GM19025 (cell line): Measurements from ENCODE around the gene SND1.

ENCODE experiments used
- ATAC-seq: cut with Tn5 transposase; IDR thresholded peaks from one replicate; pipeline ENCODE4 v1.9.1; 2021; ENCODE audit warnings: mild to moderate bottlenecking, low read depth, moderate library complexity; ENCODE audit not compliant: unreplicated experiment

SND1 gene

GRCh38 chr7:127718340-127718679, 66.3 kb downstream of the SND1 start:
- no peak for ATAC-seq

DNA sequence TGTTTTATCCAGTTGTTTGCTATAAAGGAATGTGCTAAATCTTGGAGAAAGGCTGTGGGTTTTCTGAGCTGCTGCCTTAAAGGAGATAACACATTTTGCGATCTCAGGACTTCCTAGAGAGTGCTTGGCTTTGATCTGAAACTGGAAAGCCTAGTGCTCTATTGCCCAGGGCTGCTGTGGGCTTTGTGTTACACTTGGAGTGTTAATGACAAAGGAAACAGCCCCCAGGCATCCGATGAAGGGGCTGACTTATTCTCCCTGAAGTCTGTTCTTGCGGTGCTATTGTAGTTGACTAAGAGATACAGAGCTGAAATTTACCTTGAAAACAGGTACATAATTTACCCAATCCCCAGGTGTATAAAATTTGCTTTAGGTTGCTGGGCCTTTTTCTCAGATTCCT, 74.5 kb downstream of the SND1 start:
- ATAC-seq = no peak

DNA sequence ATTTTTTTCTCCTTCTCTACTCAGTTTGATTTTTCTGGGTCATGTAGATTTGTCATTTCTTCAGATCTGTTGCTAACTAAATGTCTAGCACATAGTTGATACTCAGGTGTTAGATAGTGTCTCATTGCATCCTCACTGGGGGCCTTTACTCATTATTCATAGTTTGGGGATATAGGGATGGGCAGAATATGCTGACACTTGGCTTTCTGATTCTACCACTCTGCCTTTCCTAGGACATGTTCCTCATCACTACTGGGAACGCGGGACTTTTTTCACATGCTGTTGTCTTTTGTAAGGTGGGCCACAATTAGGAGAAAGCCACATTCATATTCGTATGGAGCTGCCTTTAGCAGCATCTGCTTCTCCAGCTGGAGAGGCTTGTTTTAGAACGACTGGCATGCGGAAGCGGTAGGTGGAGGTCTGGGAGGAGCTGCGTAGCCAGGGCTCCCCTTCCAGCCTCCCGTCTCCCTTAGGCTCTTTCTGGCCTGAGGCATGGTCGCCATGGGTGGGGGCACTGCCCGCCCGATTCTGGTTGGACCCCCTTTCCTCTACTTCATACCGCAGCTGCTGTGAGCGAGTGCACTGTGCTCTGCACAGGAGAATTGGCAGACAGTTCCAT, 78.8 kb downstream of the SND1 start:
- ATAC-seq = no peak

DNA sequence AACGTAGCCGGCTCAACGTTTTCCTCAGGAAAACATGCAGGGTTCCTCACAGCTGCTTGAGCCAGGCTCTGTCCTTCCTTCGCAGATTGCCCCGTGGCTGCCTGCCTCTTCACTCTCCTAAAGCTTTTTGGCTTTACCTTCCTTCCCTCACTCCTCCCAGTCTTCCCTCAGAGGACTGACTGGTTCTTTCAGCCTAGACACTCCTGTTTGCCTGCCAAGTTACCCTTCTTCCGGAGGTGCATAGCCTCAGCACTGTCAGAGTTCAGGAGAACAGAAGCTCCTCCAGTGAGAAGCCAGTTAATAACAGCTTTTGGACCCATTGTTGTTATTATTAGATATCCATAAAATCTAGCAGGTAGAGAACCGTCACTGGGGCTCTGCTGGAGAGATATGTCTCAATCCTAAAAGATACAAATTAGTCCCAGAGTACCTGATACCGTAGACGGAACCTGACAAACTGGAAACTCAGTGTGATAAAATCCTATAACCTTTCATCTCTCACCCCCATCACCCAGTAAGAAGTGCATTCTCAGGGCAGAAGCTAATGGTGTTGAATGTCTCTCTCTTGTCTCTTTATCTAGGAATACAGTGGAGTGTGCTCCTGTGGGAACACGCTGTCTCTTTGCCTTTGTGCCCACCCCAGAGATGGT, 79.6 kb downstream of the SND1 start:
- no peak for ATAC-seq

DNA sequence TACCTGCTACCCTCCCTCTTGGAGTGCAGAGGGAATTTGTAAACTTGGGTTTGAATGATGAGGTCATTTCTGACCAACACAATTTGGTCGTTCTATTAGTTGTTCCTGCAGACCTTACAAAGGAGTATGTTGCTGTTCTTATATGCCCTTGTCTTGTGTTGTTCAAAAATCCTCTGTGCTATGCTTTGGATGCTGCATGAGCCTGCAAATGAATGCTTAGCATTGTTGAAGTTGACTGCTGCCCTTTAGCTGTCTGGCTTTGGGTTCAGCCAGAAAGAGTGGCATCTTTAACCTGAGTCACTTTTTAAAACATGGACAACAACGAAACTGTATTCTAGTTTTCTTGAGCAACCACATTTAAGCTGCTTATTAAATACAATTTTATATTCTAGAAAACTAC, 80.3 kb downstream of the SND1 start:
- no peak for ATAC-seq

- no peak for ATAC-seq
These were observed 82.0 kb downstream of the SND1 start for GRCh38 chr7:127733986-127734385.

- ATAC-seq = no peak
These were observed 84.5 kb downstream of the SND1 start for GRCh38 chr7:127736511-127736910.

DNA sequence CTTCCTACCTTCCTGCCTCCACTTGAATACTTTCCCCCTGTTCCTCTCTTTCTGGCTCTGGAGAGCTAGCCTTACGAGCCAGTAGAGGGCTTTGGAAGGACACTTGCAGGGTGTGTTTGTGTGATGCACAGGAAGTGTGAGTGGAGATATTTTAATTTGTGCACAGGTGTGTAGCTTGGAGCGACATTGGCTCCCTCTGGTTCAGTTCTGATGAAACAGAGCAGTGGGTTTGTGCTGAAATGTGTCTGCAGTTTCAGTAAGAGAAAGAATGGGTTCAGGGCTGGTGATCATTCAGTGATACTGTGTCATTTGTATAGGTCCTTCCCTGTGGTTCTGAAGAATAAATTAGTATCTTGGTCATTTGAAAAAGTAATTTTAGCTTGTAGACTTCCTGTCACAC, 86.9 kb downstream of the SND1 start:
- ATAC-seq = no peak

DNA sequence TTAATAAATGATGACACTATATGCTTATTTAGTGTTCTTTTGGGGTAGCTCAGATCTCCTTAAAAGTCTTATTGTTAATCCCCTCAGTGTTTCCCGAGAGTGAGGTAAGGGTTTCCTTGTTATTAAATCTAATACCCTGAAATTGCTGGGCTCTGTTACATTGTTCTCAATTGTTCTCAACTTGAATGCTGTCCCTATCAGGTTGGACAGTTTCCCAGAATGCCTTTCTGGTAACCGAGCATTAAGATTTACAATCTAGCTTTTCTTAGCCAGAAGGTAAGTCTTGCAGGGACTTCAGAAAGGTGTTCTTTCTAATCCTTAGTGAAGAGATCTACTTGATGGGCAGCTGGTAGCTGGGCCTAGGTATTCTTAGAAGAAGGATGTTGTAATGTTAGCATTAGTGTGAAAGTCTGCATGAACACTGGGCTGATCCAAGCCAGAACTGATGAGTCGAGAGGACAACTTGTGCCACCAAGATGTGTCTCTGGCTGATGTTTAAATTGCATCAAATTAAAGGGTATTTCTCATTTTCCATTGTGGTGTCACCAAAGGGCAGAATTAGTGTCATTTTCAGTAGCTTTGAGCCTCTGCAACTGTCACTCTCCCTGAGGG, 89.9 kb downstream of the SND1 start:
- no peak for ATAC-seq

DNA sequence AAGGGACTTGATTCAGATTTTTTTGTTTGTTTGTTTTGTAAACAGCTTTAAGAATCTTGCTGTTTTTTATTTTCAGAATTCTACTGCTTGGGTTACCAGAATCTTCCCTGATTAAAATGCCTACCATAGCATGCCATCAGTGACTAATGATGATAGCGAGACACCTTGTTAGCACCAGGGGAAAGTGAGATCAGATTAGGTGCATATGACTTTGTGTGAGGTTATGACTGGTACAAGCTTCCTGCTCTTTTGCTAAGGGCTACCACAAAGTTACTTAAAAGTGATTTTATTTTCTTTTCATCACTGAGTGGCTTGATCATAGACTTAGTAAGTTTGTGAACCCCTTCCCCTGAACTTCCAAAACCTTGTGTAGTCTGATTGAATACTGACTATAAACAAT, 93.5 kb downstream of the SND1 start:
- ATAC-seq = no peak

DNA sequence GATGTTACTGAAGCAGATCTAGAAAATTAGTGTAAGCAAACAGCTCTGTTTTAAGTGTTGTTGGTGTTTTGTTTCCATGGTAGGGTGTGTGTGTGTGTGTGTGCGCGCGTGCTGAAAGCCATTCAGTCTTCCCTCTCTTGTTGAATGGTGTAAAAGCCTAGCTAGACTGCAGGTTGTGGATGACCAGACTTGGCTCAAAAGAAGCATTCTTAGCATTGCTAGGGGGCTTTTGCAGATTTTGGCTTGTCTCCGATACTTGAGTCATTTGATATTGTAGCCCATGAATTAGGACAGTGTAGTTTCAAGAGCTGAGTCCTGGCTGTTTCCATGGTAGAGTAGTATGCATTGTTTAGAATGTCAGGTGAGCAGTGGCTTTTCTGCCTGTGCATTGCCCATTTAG, 99.1 kb downstream of the SND1 start:
- ATAC-seq = no peak

DNA sequence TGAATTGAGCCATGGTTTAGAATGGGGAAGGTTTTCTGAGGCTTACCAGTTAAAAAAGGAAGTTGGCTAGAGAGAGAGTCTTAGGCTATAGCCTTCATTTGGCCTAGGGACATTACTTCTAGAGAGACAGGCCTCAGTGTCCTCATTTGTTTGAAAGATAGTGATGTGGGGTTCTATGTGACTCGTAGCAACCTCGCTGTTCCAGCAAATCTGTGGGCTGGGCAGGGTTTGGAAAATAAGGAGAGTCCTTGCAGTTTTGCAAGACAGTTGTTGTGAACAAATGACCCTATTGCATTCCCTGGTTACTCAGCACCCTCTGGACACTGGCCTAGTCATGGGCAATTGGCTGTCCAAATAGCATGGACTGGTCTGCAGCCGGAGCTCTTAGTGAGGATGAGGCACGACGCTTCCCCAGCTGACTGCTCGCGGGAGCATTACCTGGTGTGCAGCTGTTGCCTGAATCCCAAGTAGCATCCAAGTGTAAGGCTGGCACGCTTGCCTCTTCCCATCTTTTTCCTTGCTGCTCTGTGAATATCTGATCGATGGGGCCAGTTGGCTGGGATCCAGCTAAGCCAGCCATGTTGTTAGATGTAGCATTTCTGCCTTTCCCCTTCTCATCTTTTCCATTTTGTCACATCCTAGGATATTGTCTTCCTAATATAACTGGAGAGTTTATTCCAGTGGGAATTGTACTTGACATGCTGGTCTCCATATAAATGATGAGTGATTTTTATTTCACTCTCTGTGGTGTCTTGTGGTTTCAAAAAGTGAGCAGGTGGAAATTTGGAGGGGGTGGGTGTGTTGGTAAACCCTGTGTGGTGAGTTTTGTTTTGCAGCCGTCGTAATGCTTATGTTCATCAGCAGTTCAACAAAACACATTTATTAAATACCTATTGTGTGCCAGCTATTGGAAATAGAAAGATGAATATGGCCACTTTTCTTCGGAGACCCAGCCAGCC, 99.8 kb downstream of the SND1 start:
- ATAC-seq = no peak

DNA sequence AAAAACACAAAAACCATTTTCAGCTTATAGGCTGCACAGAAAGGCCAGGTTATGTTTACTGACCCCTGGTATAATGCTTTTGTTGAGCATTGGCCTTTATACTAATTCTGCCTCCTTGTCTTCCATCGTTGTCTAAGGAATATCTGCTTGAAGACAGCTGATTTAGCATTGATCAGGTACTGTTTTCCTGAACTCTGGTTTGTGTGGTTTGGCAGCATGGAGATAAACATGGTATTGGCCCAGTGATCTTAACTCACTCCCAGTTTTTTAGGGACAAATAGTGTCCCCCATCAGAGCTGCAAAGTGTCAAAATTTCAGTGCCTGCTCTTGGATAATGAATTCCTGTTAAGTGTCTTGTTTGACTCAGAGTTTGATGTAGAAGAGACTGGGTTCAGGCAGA, 100.8 kb downstream of the SND1 start:
- no peak for ATAC-seq

DNA sequence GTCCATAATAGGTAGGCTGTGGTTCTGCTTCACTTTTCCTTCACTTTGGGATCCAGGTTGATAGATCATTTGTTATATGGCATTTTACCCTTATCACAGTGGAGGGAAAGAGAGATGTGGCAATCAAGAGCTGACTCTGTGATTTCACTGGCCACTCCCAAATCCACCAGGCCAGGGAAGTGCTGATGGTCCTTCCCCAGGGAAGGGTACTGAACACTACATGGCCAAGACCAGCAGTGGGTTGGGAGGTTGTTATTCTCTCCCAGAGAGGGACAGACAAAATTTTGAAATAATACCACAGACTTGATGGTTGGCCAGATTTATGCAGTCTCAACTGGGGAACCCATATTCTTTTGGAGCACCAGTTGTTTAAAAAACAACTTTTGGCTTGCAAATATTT, 102.5 kb downstream of the SND1 start:
- no peak for ATAC-seq

DNA sequence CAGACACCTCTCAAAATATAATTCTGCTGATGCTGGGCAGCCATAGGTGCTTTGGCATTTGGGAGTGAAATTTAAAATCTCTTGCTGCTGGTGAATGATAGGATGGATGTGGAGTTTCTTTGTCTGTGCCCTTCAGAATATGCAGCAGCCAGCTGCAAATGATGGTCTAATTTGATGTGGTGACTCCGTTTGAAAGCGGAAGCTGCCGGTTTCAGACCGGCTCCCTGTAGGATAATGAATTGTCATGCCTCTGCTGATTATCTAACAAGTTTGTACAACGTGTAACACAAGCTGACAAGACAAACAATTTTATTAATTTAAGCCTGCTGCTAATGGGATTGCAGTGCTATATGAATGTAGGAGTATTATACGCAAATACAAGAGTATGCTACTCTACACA, 103.5 kb downstream of the SND1 start:
- no peak for ATAC-seq

DNA sequence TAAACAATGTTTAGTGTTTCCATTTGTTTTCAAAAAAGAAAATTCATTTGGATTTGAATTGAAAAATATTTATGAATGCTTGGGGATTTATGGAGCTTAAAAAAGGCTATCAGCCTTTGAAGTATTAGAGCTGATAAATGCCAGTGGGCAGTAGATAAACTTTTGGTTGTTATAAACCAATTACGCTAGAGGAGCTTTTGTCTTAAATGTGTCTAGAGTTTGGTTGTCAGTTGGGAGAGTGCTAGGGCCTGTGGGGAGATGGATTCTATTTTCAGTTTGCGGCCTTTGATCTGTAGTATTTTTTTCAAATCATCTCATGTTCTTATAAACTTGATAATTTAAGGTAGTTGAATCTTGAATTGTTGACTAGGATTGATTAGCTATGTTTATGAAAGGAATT, 104.0 kb downstream of the SND1 start:
- no peak for ATAC-seq

DNA sequence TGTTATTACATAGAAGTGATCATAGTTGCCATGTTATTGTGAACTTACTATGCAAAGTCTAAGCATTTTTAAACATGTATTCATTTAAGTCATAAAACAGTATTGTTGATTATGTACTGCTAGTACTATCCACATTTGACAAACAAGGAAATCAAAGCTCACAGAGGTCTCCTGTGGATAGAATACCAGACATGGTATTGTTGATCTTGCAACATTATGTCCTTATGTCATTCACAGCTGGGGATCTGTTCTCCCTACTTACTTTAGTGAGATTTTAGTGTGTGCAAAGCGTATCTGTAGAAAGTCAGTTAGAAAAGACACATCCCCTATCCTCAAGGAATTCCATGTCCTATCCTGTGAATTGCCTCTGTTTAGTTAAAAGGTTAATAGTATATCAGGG, 106.1 kb downstream of the SND1 start:
- ATAC-seq = no peak

- no peak for ATAC-seq
These were observed 106.9 kb downstream of the SND1 start for GRCh38 chr7:127758845-127759244.

DNA sequence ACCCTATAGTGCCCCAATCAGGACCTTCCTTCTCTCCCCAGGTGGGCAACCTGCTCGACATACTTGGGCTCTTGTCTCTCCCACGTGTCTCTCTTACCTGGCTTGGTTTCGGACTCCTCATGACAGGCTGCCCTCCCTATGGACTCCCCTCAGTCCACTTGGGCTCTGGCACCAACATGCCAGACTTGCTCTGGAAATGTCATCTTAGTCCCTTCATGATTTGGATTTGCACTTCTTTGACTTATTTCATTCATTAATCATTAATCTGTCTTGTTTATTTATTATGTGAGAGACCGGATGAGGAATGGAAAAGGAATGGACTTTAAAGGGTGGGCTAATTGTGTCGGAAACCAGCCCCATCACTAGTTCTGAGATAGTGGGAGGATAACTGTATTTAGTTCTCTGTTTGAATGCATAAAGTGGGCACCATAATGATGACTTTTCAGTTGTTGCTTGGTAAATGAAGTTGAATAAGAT, 108.0 kb downstream of the SND1 start:
- no peak for ATAC-seq

DNA sequence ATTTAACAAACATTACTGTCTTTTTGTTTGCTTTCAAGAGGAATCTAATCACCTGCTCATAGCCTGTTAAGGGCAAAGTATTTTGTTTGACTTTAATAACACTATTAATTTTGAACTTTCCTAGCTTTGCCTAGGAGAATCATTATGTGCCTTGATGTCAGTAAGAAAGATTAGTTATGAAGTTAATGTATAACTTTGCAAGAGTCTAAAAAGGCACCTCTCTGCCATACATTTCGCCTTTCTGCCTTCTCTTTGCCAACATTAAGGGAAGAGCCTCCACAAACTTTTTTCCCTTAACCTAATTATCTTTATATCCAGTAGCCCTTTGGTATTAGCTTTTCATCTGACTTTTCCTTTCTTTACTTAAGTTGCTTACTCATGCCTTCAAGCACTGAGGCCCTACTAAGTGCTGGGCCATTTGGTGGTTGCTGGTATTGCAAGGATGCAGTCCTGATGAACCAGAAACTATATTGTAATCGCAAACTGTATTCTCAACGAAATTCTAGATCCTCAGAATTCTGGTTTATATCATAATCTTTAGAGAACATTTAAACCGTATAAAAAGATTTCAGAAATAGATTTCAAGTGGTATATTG, 108.5 kb downstream of the SND1 start:
- no peak for ATAC-seq

GRCh38 chr7:127761196-127761595, 109.2 kb downstream of the SND1 start:
- no peak for ATAC-seq
